NCI-H2107 (cell line): Measurements from ENCODE around the gene UBB.
"Not testable (repeated sequence)": the region's sequence is repeated elsewhere in the genome, so short reads cannot be mapped to it uniquely, and the experiment has no call there.

Experiments used
- DNase-seq: peaks from one replicate; lab custom pipeline; 2025; lab: John Stamatoyannopoulos, UW

The UBB gene

GRCh38 chr17:16377941-16378341, 3.0 kb upstream of the UBB start:
- no peak for DNase-seq

GRCh38 chr17:16378636-16379282, 2.1 kb upstream of the UBB start:
- no peak for DNase-seq

- DNase-seq, result no peak
Measured at GRCh38 chr17:16379654-16380053, 1.2 kb upstream of the UBB start.

GRCh38 chr17:16381496-16381820, 567 bp downstream of the UBB start:
- no peak for DNase-seq

- DNase-seq, result no peak
Measured at GRCh38 chr17:16383216-16383615, 2.3 kb downstream of the UBB start.

- DNase-seq, result no peak
Measured at GRCh38 chr17:16383772-16384287, 2.9 kb downstream of the UBB start.

GRCh38 chr17:16384557-16384956, 3.7 kb downstream of the UBB start:
- DNase-seq, result no peak

- not testable (repeated sequence) for DNase-seq
Measured at GRCh38 chr17:16386126-16386507, 5.2 kb downstream of the UBB start.

GRCh38 chr17:16391451-16391850, 10.6 kb downstream of the UBB start:
- no peak for DNase-seq

- DNase-seq, result not testable (repeated sequence)
Measured at GRCh38 chr17:16392491-16392890, 11.6 kb downstream of the UBB start.

- not testable (repeated sequence) for DNase-seq
Measured at GRCh38 chr17:16395887-16396286, 15.0 kb downstream of the UBB start.

GRCh38 chr17:16396693-16397092, 15.8 kb downstream of the UBB start:
- DNase-seq, result not testable (repeated sequence)

GRCh38 chr17:16398270-16399267, 17.7 kb downstream of the UBB start:
- no peak for DNase-seq

- not testable (repeated sequence) for DNase-seq
Measured at GRCh38 chr17:16403847-16404246, 23.0 kb downstream of the UBB start.

GRCh38 chr17:16406742-16407674, 26.1 kb downstream of the UBB start:
- no peak for DNase-seq

GRCh38 chr17:16407911-16408588, 27.2 kb downstream of the UBB start:
- no peak for DNase-seq

- no peak for DNase-seq
Measured at GRCh38 chr17:16415031-16415924, 34.4 kb downstream of the UBB start, which contains the start of gene TRPV2. TRPV2 (plus strand) TSS chr17:16415571; CDS start chr17:16417669, 2,098 bp downstream.

- no peak for DNase-seq
Measured at GRCh38 chr17:16417399-16417798, 36.5 kb downstream of the UBB start.

- no peak for DNase-seq
Measured at GRCh38 chr17:16417896-16418684, 37.2 kb downstream of the UBB start.
